KMS-11 (cell line): ENCODE measurements around the gene PPP2R5E.

Experiments used
- H2AFZ ChIP-seq: fragments of 200-600 bp; sonication (generic); 2 replicates; pipeline ENCODE4 v1.6.1; 2016; ENCODE audit warnings: antibody characterized with exemption, mixed run types, low read depth
- H3K27ac ChIP-seq: fragments of 200-600 bp; sonication (generic); 2 replicates; pipeline ENCODE4 v1.6.1; 2016; ENCODE audit warnings: mild to moderate bottlenecking, mixed run types
- H3K27me3 ChIP-seq: fragments of 200-600 bp; sonication (generic); 2 replicates; pipeline ENCODE4 v1.6.1; 2017; ENCODE audit warnings: mild to moderate bottlenecking, low read depth, mixed run types, moderate library complexity; ENCODE audit not compliant: insufficient read depth
- H3K36me3 ChIP-seq: fragments of 200-600 bp; sonication (generic); 2 replicates; pipeline ENCODE4 v1.6.1; 2017; ENCODE audit warnings: mild to moderate bottlenecking, mixed run types; ENCODE audit not compliant: insufficient read depth
- H3K4me1 ChIP-seq: fragments of 200-600 bp; sonication (generic); 2 replicates; pipeline ENCODE4 v1.6.1; 2016; ENCODE audit warnings: mild to moderate bottlenecking, low read depth, mixed run types; ENCODE audit not compliant: poor library complexity, severe bottlenecking
- H3K4me2 ChIP-seq: fragments of 200-600 bp; sonication (generic); 2 replicates; pipeline ENCODE4 v1.7.0; 2016; ENCODE audit warnings: mild to moderate bottlenecking, mixed run types
- H3K4me3 ChIP-seq: fragments of 200-600 bp; sonication (generic); IDR thresholded peaks from 2 replicates; pipeline ENCODE4 v1.6.1; 2017; ENCODE audit warnings: low read depth, low read length, mixed read lengths; ENCODE audit not compliant: insufficient read depth
- H3K79me2 ChIP-seq: fragments of 200-600 bp; sonication (generic); 2 replicates; pipeline ENCODE4 v1.6.1; 2016; ENCODE audit warnings: low read depth, mixed run types; ENCODE audit not compliant: insufficient read depth
- H3K9ac ChIP-seq: fragments of 200-600 bp; sonication (generic); 2 replicates; pipeline ENCODE4 v1.6.1; 2016; ENCODE audit warnings: mild to moderate bottlenecking, mixed run types
- H4K20me1 ChIP-seq: fragments of 200-600 bp; sonication (generic); 2 replicates; pipeline ENCODE4 v1.6.1; 2016; ENCODE audit warnings: mild to moderate bottlenecking, mixed run types; ENCODE audit not compliant: insufficient read depth
- TF ChIP-seq, protein P1 (sequence below): fragments of 200-600 bp; sonication (generic); conservative IDR thresholded peaks from 2 replicates; pipeline ENCODE4 v1.6.1; 2017; ENCODE audit warnings: low read depth, mild to moderate bottlenecking, antibody characterized with exemption, low read length, moderate library complexity, mixed read lengths

Gene PPP2R5E

DNA sequence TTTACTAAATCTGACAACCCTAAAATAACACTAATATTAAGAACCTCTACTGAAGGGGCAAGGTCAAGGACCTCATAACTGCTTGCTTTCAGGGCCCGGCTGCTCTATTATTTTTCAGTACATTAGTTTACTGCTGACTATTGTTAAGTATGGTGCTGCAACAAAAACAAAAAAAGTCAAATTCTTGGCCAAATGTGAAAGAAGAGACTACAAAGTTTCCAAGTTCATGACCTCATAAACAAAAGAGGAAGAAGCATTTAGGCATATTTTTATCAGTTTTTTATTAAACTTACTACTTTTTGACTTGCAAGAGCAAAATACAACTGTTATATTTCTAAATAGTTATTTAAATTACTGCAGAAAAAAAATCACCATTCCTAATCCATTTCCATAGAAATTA, 114.7 kb downstream of the PPP2R5E start:
- Histone ChIP-seq H2AFZ (no peak overlapping the region), H3K27ac (no peak overlapping the region), H3K27me3 (no peaks in the 10 kb centered on the region), H3K9ac (no peak overlapping the region), H3K4me2 (no peak overlapping the region), H3K4me3 (no peak overlapping the region), H3K36me3 (no peaks in the 10 kb centered on the region), H3K79me2 (no peaks in the 10 kb centered on the region), H3K4me1 (no peaks in the 10 kb centered on the region), H4K20me1 (no peaks in the 10 kb centered on the region)
- TF ChIP-seq, protein P1, sequence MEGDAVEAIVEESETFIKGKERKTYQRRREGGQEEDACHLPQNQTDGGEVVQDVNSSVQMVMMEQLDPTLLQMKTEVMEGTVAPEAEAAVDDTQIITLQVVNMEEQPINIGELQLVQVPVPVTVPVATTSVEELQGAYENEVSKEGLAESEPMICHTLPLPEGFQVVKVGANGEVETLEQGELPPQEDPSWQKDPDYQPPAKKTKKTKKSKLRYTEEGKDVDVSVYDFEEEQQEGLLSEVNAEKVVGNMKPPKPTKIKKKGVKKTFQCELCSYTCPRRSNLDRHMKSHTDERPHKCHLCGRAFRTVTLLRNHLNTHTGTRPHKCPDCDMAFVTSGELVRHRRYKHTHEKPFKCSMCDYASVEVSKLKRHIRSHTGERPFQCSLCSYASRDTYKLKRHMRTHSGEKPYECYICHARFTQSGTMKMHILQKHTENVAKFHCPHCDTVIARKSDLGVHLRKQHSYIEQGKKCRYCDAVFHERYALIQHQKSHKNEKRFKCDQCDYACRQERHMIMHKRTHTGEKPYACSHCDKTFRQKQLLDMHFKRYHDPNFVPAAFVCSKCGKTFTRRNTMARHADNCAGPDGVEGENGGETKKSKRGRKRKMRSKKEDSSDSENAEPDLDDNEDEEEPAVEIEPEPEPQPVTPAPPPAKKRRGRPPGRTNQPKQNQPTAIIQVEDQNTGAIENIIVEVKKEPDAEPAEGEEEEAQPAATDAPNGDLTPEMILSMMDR, result no peak

DNA sequence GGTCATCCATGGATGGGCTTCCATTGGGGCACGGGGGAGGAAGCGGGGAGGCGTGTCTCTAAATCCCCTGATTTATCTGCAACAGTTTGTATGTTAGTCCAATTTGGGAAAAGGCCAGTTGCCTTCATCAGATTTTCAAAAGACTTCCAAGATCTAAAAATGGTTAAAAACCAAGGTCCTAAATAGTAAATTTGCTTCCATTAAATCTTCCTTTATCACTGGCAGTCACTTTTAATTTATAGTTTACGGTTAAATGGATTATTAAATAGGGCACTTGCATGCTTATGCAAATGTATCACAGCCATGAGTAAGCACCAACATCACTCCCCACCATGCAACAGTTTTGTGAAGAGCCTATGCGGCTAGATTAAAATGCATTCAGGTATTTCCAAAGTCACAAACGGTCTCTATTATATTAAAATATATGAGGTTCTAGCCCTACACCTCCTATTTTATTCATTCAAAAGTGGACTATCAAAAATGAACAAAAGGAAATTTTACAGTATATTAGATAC, 116.3 kb downstream of the PPP2R5E start:
- Histone ChIP-seq H2AFZ (no peak overlapping the region), H3K4me2 (no peak overlapping the region), H3K27me3 (no peaks in the 10 kb centered on the region), H3K4me1 (no peaks in the 10 kb centered on the region), H3K27ac (no peak overlapping the region), H3K36me3 (no peaks in the 10 kb centered on the region), H3K79me2 (no peaks in the 10 kb centered on the region), H4K20me1 (no peaks in the 10 kb centered on the region), H3K9ac (no peak overlapping the region), H3K4me3 (no peak overlapping the region)
- TF ChIP-seq, protein P1, result no peak

DNA sequence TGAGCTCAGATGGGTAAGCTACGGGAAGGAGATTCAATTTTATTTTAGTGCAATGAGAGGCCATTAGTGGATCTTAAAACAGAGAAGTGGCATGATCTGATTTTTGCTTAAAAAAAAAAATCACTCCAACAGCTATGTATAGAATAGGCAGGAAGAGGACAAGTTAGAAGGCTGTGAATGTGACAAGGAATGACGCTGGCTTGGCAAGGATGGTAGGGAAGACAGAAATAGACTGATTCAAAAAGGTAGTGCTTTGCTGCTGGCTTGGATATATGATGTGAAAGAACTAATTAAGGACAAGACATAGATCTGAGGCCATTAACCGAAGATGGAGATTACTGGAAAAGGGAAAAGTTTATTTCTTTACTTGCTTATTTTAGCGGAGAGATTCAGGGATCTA, 119.3 kb downstream of the PPP2R5E start:
- TF ChIP-seq, protein P1, result no peak
- Histone ChIP-seq H3K4me2 (no peak overlapping the region), H3K4me1 (no peaks in the 10 kb centered on the region), H2AFZ (no peak overlapping the region), H3K4me3 (no peak overlapping the region), H3K79me2 (no peaks in the 10 kb centered on the region), H3K9ac (no peak overlapping the region), H3K27me3 (no peaks in the 10 kb centered on the region), H3K27ac (no peak overlapping the region), H3K36me3 (no peaks in the 10 kb centered on the region), H4K20me1 (no peaks in the 10 kb centered on the region)

DNA sequence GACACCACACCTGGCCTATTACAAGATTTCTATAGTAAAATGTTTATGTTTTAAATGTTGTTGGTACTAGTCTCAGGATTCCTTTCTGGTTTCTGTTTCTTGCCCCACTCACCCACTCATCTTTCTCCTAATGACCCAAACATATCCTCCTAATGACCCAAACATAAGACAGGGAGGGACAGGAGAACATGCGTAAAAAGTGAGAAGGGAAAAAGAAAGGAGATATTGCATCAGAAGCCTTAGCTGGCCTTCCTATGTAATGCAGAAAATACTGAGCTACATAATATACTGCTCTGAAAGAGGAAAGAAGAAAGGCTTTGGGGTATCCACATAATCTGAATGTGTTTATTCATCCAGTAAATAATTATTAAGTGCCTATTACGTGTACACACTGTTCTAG, 119.8 kb downstream of the PPP2R5E start:
- Histone ChIP-seq H2AFZ (no peak overlapping the region), H3K36me3 (no peaks in the 10 kb centered on the region), H4K20me1 (no peaks in the 10 kb centered on the region), H3K9ac (no peak overlapping the region), H3K4me1 (no peaks in the 10 kb centered on the region), H3K27ac (no peak overlapping the region), H3K79me2 (no peaks in the 10 kb centered on the region), H3K27me3 (no peaks in the 10 kb centered on the region), H3K4me3 (no peak overlapping the region), H3K4me2 (no peak overlapping the region)
- TF ChIP-seq, protein P1, result no peak
